ENCODE data around the gene UQCC3.
A peak's percentile ranks its signal among the peaks of the same experiment; 100 is the strongest.
"Not testable (repeated sequence)": the region's sequence is repeated elsewhere in the genome, so short reads cannot be mapped to it uniquely, and the experiment has no call there.

UQCC3 gene

DNA sequence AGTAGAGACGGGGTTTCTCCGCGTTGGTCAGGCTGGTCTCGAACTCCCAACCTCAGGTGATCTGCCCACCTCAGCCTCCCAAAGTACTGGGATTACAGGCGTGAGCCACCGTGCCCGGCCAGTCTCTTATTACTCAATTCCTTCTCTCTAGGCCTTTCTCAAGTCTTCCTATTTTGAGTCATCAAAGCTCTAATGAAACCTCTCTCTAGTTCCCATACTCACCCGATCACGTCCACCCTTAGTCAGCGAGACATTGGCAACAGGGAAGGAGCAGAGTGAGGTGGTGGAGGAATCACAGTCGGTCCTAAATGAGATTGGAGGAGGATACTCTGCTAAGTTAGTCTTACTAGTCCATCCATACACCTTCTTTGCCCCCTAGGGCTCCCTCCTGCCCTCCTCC, 30.8 kb downstream of the UQCC3 start:
- no peak for DNase-seq (ENCODE audit: low read depth in 2 of 2, low spot score in 1 of 2)

DNA sequence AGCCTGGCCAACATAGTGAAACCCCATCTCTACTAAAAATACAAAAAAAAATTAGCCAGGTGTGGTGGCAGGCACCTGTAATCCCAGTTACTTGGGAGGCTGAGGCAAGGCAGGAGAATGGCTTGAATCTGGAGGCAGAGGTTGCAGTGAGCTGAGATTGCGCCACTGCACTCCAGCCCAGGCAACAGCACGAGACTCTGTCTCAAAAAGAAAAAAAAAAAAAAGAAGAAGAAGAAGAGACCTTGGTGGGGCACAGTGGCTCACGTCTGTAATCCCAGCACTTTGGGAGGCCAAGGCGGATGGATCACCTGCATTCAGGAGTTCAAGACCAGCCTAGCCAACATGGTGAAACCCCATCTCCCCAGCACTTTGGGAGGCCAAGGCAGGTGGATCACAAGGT, 32.4 kb downstream of the UQCC3 start:
- not testable (repeated sequence) for DNase-seq (ENCODE audit: low read depth in 2 of 2, low spot score in 1 of 2)

DNA sequence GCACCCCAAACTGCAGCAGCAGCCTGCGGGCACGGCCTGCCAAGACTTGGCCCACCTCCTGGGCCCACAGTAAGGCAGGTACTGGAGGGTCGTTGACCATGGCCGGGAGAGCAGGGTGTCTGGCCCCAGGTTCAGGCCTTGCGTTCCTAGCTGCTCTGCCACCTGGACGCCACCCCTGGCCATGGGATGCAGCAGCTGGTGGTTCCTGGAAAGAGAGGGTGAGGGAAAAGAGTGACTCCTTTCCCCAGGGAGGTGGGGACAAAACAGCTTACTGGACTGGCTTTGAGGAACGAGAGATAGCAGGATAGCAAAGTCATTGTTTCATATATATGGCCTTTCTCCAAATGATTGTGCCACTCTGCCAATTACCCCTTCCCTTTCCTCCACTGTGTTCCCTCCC, 33.9 kb downstream of the UQCC3 start:
- no peak for DNase-seq (ENCODE audit: low read depth in 2 of 2, low spot score in 1 of 2)

DNA sequence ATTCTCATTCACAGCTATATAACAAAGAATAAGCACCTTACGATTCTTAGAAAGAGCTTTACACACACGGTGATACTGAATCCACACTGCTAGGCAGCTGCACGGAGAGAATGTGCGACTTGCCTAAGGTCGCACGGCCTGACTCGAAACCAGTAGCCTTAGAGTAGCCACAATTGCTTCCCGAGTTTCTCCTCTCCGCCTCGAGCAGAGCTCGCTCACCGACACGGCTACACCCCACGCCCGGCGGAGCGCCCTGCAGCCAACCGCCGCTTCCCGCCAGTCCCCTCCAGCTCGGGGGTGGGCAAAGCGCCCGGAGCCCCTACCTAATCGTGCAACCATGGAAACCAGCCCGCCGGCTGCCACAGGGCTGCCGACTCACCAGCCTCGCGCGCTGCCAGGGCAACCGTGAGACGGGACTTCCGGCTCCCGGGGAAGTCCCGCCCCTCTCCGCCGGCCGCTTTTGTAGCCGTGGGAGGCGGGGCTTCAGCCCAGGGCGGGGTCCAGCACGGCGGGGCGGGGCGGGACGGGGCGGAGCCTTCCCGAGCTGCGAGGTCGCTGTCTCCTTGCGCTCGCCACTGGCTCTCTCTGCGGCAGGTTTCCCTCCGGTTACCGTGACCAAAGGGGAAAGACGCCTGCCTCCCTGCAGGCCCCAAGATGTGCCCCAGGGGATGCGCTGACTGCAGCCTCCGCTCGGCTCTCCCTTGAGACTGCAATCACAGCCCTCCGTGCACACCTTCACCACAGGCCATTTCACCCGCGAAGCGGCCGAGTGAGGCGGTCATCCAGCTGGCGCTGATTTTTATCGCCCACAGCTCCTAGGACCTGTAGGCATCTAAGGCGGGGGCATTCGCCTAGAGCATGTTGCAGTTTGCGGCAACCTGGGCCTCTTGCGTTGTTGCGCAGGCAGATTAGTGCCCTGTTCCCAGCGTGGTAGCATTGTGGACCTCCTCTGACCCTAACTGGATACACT, 34.7 kb downstream of the UQCC3 start:
- DNase-seq (ENCODE audit: low read depth in 2 of 2, low spot score in 1 of 2) = peak; percentile 90 to 93

DNA sequence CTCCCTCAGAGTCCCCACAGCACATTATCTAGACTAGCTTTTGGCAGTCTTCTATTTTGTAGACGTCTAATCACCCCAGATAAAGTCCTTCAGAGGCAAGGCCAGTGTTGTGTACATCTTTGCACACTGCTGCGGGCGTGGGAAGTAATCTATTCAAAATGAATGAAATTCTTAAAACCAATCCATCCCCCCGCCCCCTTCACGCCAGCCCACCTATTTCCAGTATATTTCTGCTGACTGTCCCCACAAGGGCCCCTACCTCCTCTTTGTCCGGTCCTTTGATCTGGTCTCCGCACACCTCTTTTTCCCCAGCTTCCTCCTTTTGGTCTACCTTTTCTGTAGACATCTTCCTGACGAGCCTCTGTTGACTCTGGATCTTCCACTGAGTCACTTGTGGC, 35.4 kb downstream of the UQCC3 start:
- DNase-seq (ENCODE audit: low read depth in 2 of 2, low spot score in 1 of 2) = no peak

DNA sequence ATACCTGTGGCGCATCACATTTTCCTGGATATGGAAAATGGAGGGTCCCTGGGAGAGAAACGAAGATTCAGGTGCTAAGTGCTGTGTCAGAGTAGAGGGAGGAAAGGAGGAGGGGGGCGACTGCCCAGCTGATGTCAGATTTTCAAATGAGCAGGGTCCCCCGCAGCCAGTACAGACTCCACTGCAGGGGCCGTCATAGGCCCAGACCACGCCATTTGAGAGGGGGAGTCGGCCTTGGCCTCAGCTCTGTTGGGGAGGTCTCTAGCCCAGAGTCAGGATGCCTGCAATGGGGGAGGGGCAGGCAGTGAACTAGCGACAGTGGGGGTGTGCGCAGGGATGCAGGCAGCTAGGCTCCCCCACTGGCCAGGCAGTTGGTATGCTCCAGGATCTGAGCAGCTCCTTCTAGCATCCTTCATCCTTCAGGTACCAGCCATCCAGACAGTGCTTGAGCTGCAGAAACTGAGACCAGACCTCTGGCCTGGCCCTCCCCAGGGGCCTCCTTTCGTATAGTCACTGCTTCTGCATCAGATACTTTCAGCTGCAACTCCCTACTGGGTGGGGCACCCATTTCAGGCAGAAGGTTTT, 35.9 kb downstream of the UQCC3 start, which contains the start of the genes BSCL2 and GNG3:
TSS of gene BSCL2 (minus strand) at position 148 of the 585 bp plus-strand sequence. CDS start 229 bp downstream, outside the sequence.
TSS of gene GNG3 (plus strand) at position 400 of the 585 bp plus-strand sequence. CDS start 620 bp downstream, outside the sequence.
- no peak for DNase-seq (ENCODE audit: low read depth in 2 of 2, low spot score in 1 of 2)

DNA sequence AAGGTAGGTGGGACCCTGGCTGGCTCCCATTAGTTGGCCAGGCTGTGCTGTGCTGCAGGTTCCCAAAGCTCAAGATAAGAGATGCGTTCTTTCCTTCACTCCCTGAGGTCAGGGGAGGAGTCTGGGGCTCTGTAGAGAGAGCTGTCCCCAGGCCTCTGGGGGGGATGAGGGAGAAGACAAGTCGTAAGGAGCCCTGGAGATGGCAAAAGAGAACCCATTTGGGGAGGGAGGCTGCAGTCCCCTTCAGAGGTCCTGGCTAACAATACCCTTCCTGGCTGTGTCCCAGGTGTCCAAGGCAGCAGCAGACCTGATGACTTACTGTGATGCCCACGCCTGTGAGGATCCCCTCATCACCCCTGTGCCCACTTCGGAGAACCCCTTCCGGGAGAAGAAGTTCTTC, 36.9 kb downstream of the UQCC3 start:
- no peak for DNase-seq (ENCODE audit: low read depth in 2 of 2, low spot score in 1 of 2)

DNA sequence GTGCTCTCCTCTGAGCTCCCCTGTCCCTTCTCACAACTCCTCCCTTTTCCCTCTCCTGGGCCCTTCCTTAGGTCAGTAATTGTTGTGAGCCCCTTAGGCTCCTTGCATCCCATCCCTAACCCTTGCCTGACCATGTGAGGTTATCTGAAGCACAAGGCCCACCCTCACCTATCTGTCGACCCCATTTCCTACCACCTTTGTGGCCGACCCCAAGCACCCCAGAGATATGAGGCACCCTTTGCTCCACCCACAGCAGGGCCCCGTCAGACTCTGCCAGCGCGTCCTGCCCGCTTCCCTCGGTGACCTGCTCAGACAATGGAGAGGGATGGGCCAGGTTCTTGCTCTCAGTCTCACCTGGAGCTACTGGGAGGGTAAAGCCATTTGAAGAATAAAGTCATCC, 37.3 kb downstream of the UQCC3 start:
- no peak for DNase-seq (ENCODE audit: low read depth in 2 of 2, low spot score in 1 of 2)

DNA sequence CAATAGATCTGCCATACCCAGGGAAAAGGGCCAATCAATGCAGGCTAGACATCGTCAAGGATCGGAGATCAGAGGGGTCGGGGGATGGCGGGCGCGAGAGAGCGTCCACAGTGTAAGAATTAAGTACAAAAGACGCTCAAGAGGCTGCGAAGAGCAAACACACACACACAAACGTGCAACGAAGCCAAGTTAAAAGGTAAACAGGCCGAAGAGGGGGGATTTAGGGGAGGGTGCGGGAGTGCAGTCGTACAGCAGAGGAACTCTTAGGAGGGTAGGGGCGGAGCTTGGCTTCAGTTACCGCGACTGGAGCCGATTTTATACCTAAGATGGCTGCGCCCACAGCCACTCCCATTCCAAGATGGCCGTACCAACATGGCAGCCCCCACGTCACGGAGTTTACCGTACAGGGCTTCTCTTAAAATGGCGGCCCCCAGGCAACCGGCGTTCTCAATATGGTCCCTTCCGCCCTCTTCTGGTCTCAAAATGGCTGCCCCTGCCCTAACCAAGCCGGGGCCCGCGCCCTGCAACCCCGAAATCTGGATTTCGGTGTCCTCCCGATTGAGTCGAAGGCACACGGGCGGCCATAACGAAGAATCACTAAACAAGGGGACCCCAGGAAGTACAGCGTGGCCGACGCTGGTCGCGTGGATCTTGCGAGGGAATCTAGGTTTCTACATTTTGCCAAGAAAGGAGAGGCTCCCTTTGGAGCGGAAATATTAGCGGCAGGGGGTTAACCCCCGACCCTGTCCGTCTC, 38.0 kb downstream of the UQCC3 start:
- peak; percentile 94 for DNase-seq (ENCODE audit: low read depth in 2 of 2, low spot score in 1 of 2)

DNA sequence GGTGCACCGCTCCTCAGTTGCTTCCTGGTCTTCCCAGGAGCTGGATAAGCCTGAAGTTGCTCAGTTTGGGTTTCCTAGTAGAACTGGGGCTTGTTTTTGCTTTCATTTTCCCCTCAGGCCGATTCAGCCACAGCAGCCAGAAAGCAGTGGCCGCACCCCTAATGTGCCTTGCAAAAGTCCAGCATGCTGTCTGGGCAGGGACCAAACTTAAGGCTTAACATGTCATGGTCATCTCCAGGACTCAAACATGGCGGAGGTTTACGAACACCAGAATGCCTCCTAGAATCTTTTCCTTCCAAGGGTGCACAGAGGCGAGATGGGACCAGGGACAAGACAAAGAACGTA, 38.5 kb downstream of the UQCC3 start:
- no peak for DNase-seq (ENCODE audit: low read depth in 2 of 2, low spot score in 1 of 2)

DNA sequence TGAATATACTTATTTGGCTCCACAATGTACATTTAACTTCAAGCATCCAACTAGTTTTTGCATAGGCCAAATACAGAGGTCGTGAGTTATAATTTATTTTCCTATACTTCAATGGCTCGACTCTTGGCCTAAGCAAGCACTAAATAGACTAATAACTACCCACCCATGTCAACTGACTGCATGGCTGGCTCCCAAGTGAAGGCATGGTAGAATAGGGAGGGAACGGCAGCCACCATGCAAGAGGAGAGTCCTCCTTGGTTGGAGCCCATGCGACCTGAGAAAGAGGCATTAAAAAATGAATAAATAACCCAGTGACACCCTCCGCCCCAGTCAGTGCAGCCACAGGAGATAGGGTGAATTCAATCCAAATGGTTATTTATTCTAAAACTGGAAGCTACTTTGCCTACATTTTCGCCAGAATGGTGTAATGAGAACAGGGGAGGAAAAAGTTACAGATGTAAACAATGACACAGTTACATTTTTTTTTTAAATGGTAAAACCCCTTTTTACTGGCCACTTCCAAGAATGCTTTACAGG, 40.9 kb downstream of the UQCC3 start:
- DNase-seq (ENCODE audit: low read depth in 2 of 2, low spot score in 1 of 2) = no peak

DNA sequence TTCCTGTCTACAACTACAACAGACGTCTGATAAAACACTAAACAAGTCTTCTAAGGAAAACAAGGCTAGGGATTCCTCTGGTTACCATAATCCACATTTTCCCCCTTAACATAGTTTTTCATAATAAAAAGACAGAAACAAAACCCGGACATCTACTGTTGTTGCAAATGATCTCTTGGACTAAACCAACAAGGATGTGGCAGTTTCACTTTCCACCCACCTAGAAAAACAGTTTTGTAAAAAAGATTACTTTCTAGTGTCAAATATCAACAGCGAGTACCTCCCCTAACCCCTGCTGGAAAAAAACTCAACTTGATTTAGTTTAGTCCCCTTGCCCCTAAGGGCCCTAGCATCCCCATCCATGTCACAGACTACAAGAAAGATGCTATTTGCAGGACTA, 41.4 kb downstream of the UQCC3 start:
- DNase-seq (ENCODE audit: low read depth in 2 of 2, low spot score in 1 of 2) = no peak

DNA sequence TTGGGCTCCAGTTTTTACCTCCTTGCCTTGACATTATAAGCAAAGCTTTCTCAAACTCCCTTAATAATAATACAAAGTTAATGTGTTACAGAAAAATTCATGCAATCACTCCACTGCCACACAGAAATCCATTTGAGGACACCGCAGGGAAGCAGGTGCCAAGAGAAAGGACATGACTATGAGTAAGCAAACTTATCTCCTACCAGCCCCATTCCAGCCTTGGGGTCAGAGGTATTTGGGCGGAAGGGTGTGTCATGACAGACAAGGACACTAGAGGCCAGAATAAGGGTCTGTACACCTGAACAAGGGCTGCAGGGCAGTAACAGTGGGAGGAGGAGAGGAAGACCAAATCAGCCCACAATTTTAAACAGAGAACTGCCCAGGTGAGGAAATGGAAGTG, 41.9 kb downstream of the UQCC3 start:
- DNase-seq (ENCODE audit: low read depth in 2 of 2, low spot score in 1 of 2) = no peak

DNA sequence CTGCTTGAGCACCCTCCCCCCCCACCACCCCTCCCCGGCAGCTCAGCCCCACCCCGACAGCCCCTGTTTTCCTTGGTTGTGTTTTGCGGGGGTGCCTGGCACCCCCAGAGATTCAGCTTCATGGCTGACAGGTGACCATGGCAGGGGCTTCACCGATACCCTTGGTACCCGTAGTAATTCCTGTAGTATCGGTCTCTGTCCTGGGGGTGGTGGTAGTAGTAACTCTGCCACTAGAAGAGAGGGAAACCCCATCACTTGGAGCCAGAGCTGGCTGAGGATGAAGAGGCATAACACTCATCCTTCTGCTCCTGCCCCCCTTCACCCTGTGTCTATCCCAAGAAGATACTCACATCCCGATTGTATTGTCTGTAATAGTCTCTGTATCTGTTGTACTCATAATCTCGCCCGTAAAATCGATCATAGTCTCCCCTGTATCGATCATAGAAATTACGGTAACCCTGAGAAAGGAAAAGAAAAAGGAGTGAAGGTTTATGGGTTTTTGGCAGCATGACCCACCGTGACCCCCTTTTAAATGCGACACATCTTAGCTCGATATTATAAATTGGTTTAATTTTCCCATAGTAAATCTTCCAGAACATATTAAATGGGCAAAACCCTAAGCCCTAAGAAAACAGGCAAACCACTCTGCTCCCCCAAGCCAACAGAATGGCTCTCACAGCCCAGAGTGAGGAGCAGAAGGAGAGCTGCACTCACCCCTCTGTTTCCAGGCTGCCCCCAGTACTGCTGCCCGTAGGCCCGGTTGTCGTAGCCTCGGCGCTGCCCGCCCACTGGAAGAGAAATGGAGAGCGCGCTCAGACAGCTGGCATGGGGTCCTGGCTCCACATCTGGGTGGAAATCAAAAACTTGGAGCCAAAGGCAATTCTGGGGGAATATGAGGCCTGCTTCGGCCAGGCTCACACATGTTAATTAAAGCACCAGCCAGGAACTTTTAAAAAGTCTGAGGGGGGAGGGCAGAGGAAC, 44.0 kb downstream of the UQCC3 start:
- no peak for DNase-seq (ENCODE audit: low read depth in 2 of 2, low spot score in 1 of 2)

DNA sequence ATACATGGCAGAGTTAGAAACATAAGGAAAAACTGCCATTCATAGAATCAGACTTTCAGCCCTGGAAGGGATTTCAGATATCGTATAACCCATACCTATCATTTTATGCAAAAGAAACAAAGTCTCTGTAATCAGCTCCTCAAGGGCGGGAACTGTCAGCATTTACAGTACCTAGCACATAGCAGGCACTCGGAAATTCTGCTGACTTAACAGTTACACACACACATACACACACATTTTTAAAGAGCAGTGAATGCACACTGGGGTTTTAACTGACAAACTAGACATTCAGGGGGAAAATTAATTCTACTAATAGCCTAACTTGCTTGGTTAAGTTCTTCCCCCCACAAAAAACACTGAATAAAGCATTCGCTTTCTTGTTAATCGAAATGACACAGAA, 44.7 kb downstream of the UQCC3 start:
- no peak for DNase-seq (ENCODE audit: low read depth in 2 of 2, low spot score in 1 of 2)

DNA sequence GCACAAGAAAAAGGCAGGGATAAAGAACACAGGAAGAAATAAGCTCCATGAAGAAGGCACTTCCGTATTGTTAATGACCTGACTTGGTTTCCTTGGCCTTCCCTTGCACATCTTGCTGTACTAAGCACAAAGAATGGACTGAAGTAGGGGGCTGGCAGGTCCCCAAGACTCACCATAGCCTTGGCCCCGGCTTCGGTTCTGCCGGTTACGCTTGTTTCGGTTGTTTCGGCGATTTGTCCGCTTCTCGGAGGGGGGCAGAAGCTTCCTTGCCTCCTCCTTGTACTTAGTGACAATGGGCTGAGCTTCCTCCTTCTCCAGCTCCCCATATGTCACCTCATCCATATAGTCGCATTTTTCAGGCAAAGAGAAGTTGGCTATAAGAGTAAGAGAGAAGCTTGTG, 45.3 kb downstream of the UQCC3 start:
- DNase-seq (ENCODE audit: low read depth in 2 of 2, low spot score in 1 of 2) = no peak

DNA sequence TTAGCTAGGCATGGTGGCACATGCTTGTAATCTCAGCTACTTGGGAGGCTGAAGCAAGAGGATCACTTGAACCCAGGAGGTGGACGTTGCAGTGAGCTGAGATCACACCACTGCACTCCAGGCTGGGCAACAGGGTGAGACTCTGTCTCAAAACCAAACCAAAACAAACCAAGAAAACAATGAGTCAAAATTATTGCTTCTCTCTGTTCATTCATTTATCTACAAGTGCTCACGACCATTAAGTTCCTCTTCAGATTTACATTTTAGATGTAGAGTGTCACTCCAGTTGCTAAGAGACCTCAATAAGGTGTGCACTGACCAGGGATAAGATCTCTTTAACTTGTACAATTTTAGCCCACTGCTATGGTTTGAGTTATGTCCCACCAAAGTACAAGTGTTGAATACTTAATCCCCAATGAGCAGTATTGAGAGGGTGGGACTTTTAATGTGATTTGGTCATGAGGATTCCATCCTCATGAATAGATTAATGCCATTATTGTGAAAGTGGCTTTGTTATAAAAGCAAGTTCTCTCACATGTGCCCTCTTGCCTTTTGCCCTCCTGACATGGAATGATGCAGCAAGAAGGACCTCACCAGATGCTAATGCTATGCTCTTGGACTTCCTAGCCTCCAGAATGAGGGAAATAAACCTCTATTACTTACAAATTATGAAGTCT, 48.0 kb downstream of the UQCC3 start:
- no peak for DNase-seq (ENCODE audit: low read depth in 2 of 2, low spot score in 1 of 2)

DNA sequence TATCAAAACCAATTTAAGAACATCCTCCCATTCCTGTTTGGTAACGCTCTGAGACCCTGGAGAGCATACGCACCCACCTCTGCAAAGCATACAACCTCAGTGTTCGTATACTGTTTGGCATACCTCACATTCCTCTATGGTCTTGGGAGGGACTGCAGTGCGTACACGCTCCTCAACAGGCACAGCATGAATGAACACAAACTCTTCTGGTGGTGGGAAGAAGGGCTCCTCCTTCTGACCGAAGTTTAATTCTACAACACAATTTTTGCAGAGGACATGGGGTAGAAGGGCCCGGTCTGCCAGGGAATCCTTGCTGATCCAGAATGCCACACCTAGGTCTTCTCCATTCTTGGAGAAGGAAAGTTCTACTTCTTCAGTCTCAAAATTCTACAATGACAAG, 50.5 kb downstream of the UQCC3 start:
- DNase-seq (ENCODE audit: low read depth in 2 of 2, low spot score in 1 of 2) = no peak
